ENCODE data around the gene SAMD1. TPM values are rescaled to one million over a fixed set of nuclear protein-coding genes. Genes with fewer than 3 reads are reported as not detected.
A peak's percentile ranks its signal among the peaks of the same experiment; 100 is the strongest.

Gene SAMD1
- polyA plus RNA-seq, 3 donors: 0.78 to 19.4 (median 1.4) TPM

GRCh38 chr19:14113762-14114414 is 23.3 kb upstream of the SAMD1 start:
- H3K4me1 ChIP-seq (ENCODE audit: control insufficient read depth in 1 of 2, insufficient read depth in 2 of 2, low read length in 2 of 2): peaks cover 52 to 64% of the 10 kb centered on the region in 2 donors
- H3K9ac ChIP-seq (ENCODE audit: insufficient read depth, low read length, poor library complexity, severe bottlenecking): no peak overlapping the region
- peaks cover 2 to 42% of the 10 kb centered on the region in 2 donors for H3K36me3 Mint-ChIP-seq
- peaks cover 79% of the 10 kb centered on the region for H4K20me1 ChIP-seq (ENCODE audit: insufficient read depth, low read length)
- H2AFZ ChIP-seq (ENCODE audit: insufficient read depth, low read depth, low read length, poor library complexity, severe bottlenecking): no peak overlapping the region
- H3K4me3 Mint-ChIP-seq: peak overlapping the region in 1 of 2 donors; percentile 9
- DNase-seq: peak in 2 of 3 donors; percentile 39 to 45
- H3K27ac ChIP-seq (ENCODE audit: low read depth in 1 of 2, low read length in 2 of 2): peak overlapping the region; percentile 73 to 86
- no peaks in the 10 kb centered on the region for H3K9me3 ChIP-seq (replicated peaks in 1 of 2; ENCODE audit: control insufficient read depth in 1 of 2, insufficient read depth in 1 of 2, low read length in 2 of 2)
- peak overlapping the region; percentile 11 to 90 (median 84) for H3K27ac Mint-ChIP-seq
- peaks cover 0 to 1% (median 0%) of the 10 kb centered on the region in 3 donors for H3K27me3 Mint-ChIP-seq (ENCODE audit: low read depth in 3 of 3)
- intact Hi-C loops (cut with micrococcal nuclease): loop anchor here (2.0 kb wide), 2 partner anchors 21 to 23 kb away; partner anchors contain the start of gene ASF1B (in 1 of the 2)
- WGBS (ENCODE audit: insufficient coverage): 86% methylated on average over 18 of the region's 18 CpGs
- H3K4me3 ChIP-seq (replicated peaks in 1 of 3; ENCODE audit: low read depth in 2 of 3, low read length in 3 of 3): peak overlapping the region in 1 of 3 experiments; percentile 99
- H3K36me3 ChIP-seq (replicated peaks in 1 of 2; ENCODE audit: control insufficient read depth in 1 of 2, insufficient read depth in 2 of 2, low read length in 2 of 2): peaks cover 4 to 11% of the 10 kb centered on the region in 2 donors
- H3K4me1 Mint-ChIP-seq: peaks cover 57% of the 10 kb centered on the region
- TF ChIP-seq, protein P1, sequence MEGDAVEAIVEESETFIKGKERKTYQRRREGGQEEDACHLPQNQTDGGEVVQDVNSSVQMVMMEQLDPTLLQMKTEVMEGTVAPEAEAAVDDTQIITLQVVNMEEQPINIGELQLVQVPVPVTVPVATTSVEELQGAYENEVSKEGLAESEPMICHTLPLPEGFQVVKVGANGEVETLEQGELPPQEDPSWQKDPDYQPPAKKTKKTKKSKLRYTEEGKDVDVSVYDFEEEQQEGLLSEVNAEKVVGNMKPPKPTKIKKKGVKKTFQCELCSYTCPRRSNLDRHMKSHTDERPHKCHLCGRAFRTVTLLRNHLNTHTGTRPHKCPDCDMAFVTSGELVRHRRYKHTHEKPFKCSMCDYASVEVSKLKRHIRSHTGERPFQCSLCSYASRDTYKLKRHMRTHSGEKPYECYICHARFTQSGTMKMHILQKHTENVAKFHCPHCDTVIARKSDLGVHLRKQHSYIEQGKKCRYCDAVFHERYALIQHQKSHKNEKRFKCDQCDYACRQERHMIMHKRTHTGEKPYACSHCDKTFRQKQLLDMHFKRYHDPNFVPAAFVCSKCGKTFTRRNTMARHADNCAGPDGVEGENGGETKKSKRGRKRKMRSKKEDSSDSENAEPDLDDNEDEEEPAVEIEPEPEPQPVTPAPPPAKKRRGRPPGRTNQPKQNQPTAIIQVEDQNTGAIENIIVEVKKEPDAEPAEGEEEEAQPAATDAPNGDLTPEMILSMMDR (IDR thresholded peaks at IDR 0.05): peak; percentile 2
- no peaks in the 10 kb centered on the region for H3K9me3 Mint-ChIP-seq
- H3K4me2 ChIP-seq (replicated peaks; ENCODE audit: extremely low read depth, low read length, poor library complexity, severe bottlenecking): peak overlapping the region; percentile 73
- H3K79me2 ChIP-seq (ENCODE audit: insufficient read depth, low read length): peaks cover 78% of the 10 kb centered on the region
- H3K27me3 ChIP-seq (ENCODE audit: control insufficient read depth in 2 of 2, insufficient read depth in 2 of 2, low read length in 2 of 2): no peaks in the 10 kb centered on the region

GRCh38 chr19:14112809-14113385 is 22.3 kb upstream of the SAMD1 start:
- H3K4me1 Mint-ChIP-seq: peaks cover 51% of the 10 kb centered on the region
- WGBS (ENCODE audit: insufficient coverage): 60% methylated on average over 1 of the region's 12 CpGs
- H3K4me3 Mint-ChIP-seq: peak overlapping the region; percentile 51 to 67
- DNase-seq: no peak
- peak overlapping the region; percentile 50 to 82 (median 66) for H3K27ac Mint-ChIP-seq
- H3K9me3 ChIP-seq (replicated peaks in 1 of 2; ENCODE audit: control insufficient read depth in 1 of 2, insufficient read depth in 1 of 2, low read length in 2 of 2): no peaks in the 10 kb centered on the region
- peaks cover 83% of the 10 kb centered on the region for H3K79me2 ChIP-seq (ENCODE audit: insufficient read depth, low read length)
- H3K9me3 Mint-ChIP-seq: no peaks in the 10 kb centered on the region
- peaks cover 4 to 47% of the 10 kb centered on the region in 2 donors for H3K36me3 Mint-ChIP-seq
- H3K4me3 ChIP-seq (replicated peaks in 1 of 3; ENCODE audit: low read depth in 2 of 3, low read length in 3 of 3): peak overlapping the region in 1 of 3 experiments; percentile 99
- no peaks in the 10 kb centered on the region for H3K27me3 ChIP-seq (ENCODE audit: control insufficient read depth in 2 of 2, insufficient read depth in 2 of 2, low read length in 2 of 2)
- peaks cover 47 to 55% of the 10 kb centered on the region in 2 donors for H3K4me1 ChIP-seq (ENCODE audit: control insufficient read depth in 1 of 2, insufficient read depth in 2 of 2, low read length in 2 of 2)
- intact Hi-C loops (cut with micrococcal nuclease): no loop called here
- H4K20me1 ChIP-seq (ENCODE audit: insufficient read depth, low read length): peaks cover 88% of the 10 kb centered on the region
- H3K4me2 ChIP-seq (replicated peaks; ENCODE audit: extremely low read depth, low read length, poor library complexity, severe bottlenecking): peak overlapping the region; percentile 73
- H2AFZ ChIP-seq (ENCODE audit: insufficient read depth, low read depth, low read length, poor library complexity, severe bottlenecking): no peak overlapping the region
- peaks cover 0 to 1% (median 0%) of the 10 kb centered on the region in 3 donors for H3K27me3 Mint-ChIP-seq (ENCODE audit: low read depth in 3 of 3)
- peaks cover 7 to 14% of the 10 kb centered on the region in 2 donors for H3K36me3 ChIP-seq (replicated peaks in 1 of 2; ENCODE audit: control insufficient read depth in 1 of 2, insufficient read depth in 2 of 2, low read length in 2 of 2)
- H3K9ac ChIP-seq (ENCODE audit: insufficient read depth, low read length, poor library complexity, severe bottlenecking): peak overlapping the region; percentile 32
- peak overlapping the region; percentile 34 to 86 for H3K27ac ChIP-seq (ENCODE audit: low read depth in 1 of 2, low read length in 2 of 2)
- TF ChIP-seq, protein P1 (IDR thresholded peaks at IDR 0.05): no peak
